Type B pancreatic cell (in vitro differentiated cells): Measurements from ENCODE around the gene DYNLRB1. TPM values are rescaled to one million over a fixed set of nuclear protein-coding genes. Genes with fewer than 3 reads are reported as not detected.

Experiments
- DNase-seq: peaks from one replicate; pipeline ENCODE4 v3.0.0; 2021; ENCODE audit warnings: mixed read lengths; ENCODE audit not compliant: unreplicated experiment; ENCODE audit errors: extremely low spot score
- H3K27ac Mint-ChIP-seq: 2 replicates; pipeline ENCODE4 v1.8.0; 2021; ENCODE audit warnings: mild to moderate bottlenecking, mixed read lengths
- H3K27me3 Mint-ChIP-seq: 2 replicates; pipeline ENCODE4 v1.8.0; 2021; ENCODE audit warnings: mixed read lengths
- H3K36me3 Mint-ChIP-seq: 2 replicates; pipeline ENCODE4 v1.8.0; 2021; ENCODE audit warnings: mixed read lengths
- H3K4me1 Mint-ChIP-seq: one replicate; pipeline ENCODE4 v1.8.0; 2021; ENCODE audit warnings: mixed read lengths; ENCODE audit not compliant: unreplicated experiment
- H3K4me3 Mint-ChIP-seq: 2 replicates; pipeline ENCODE4 v1.8.0; 2021; ENCODE audit warnings: mild to moderate bottlenecking, mixed read lengths
- H3K9me3 Mint-ChIP-seq: 2 replicates; pipeline ENCODE4 v1.8.0; 2021; ENCODE audit warnings: mixed read lengths
- CTCF ChIP-seq: fragments of 200-600 bp; sonication (generic); conservative IDR thresholded peaks from 2 replicates; pipeline ENCODE4 v1.5.0; 2021; ENCODE audit warnings: antibody characterized with exemption, mild to moderate bottlenecking
- total RNA-seq: library from RNA; stranded (reverse); gene quantifications from 2 replicates; pipeline ENCODE4 v1.2.1, GENCODE V29; 2021; ENCODE audit warnings: low replicate concordance

Gene DYNLRB1
- total RNA-seq, 1 donor from 2014 or later, result 164 TPM

DNA sequence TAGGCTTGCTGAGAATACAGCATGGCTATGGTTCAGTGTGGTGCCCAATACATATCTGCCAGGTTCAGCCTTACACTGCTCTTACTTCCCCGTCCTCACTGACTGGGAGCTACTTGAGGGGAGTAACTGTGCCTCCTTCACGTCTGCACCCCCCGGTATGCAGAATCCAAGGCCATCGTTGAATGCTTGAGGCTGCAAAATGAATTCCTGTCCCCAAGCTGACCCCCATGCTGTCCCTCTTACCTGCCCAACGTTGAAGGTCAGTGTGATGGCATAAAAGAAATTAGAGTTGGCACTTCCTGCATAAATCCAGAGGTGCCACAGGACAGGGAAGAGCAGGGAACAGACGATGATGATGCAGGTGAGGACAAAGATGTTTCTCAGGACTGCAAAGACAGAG is 58.6 kb downstream of the DYNLRB1 start:
- H3K27ac Mint-ChIP-seq, result no peak overlapping the region
- H3K4me1 Mint-ChIP-seq, result peaks cover 26% of the 10 kb centered on the region
- peak; percentile 32 for DNase-seq
- no peak for TF ChIP-seq CTCF
- H3K27me3 Mint-ChIP-seq, result no peaks in the 10 kb centered on the region
- peaks cover 40% of the 10 kb centered on the region for H3K36me3 Mint-ChIP-seq
- H3K4me3 Mint-ChIP-seq, result no peak overlapping the region
- no peaks in the 10 kb centered on the region for H3K9me3 Mint-ChIP-seq

- H3K9me3 Mint-ChIP-seq, result no peaks in the 10 kb centered on the region
- DNase-seq, result peak; percentile 47
- no peak for TF ChIP-seq CTCF
- H3K4me1 Mint-ChIP-seq, result peaks cover 23% of the 10 kb centered on the region
- no peaks in the 10 kb centered on the region for H3K27me3 Mint-ChIP-seq
- no peak overlapping the region for H3K27ac Mint-ChIP-seq
- H3K36me3 Mint-ChIP-seq, result peaks cover 40% of the 10 kb centered on the region
- no peak overlapping the region for H3K4me3 Mint-ChIP-seq
Measured at GRCh38 chr20:34575271-34575670, 59.0 kb downstream of the DYNLRB1 start.

DNA sequence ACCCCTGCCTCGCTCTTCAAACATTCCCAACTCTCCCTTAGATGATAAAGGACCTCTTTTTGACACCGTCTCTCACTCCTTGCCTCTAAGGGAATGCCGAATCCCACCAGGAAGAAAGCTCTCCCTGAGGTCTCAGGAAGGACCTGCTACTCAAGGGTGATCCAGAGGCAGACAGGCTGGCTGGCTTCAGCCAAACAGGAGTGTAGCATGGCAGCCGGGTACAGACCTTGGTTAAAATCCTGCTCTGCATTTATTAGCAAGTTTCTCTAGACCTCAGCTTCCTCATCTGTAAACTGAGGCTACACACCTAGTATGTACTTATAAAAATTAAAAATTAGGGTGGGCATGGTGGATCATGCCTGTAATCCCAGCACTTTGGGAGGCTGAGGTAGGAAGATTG is 59.5 kb downstream of the DYNLRB1 start:
- Mint-ChIP-seq H3K4me3 (no peak overlapping the region), H3K4me1 (peaks cover 20% of the 10 kb centered on the region), H3K27ac (no peak overlapping the region), H3K27me3 (no peaks in the 10 kb centered on the region), H3K9me3 (no peaks in the 10 kb centered on the region), H3K36me3 (peaks cover 40% of the 10 kb centered on the region)
- no peak for DNase-seq
- no peak for TF ChIP-seq CTCF

DNA sequence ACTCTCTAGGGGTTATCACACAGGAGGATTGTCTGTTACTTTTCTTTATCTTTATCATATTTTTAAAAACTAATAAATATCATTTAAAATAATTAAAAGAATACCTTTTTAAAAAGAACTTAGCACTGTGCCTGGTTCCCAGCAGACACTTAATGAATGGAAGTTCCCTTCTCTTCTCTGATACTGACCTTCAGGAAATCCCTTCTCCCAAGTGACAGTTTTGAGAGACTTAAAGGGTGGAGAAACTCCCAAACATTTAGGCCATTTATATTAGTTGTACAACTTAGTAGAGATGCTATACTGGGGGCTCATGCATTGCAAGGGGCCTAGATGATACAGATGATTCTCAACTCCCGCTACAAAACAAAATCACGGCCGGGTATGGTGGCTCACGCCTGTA is 60.8 kb downstream of the DYNLRB1 start:
- Mint-ChIP-seq H3K4me3 (no peak overlapping the region), H3K27me3 (no peaks in the 10 kb centered on the region), H3K4me1 (peaks cover 23% of the 10 kb centered on the region), H3K36me3 (peaks cover 35% of the 10 kb centered on the region), H3K9me3 (no peaks in the 10 kb centered on the region), H3K27ac (no peak overlapping the region)
- TF ChIP-seq CTCF, result no peak
- no peak for DNase-seq

- H3K4me1 Mint-ChIP-seq, result peaks cover 28% of the 10 kb centered on the region
- H3K36me3 Mint-ChIP-seq, result peaks cover 35% of the 10 kb centered on the region
- DNase-seq, result no peak
- H3K27ac Mint-ChIP-seq, result peak overlapping the region; percentile 89
- no peaks in the 10 kb centered on the region for H3K27me3 Mint-ChIP-seq
- H3K9me3 Mint-ChIP-seq, result no peaks in the 10 kb centered on the region
- no peak for TF ChIP-seq CTCF
- no peak overlapping the region for H3K4me3 Mint-ChIP-seq
Measured at GRCh38 chr20:34578025-34578424, 61.8 kb downstream of the DYNLRB1 start.

GRCh38 chr20:34578521-34578920 is 62.3 kb downstream of the DYNLRB1 start:
- no peak overlapping the region for H3K4me3 Mint-ChIP-seq
- no peak for TF ChIP-seq CTCF
- peak; percentile 49 for DNase-seq
- H3K27ac Mint-ChIP-seq, result peak overlapping the region; percentile 89
- H3K4me1 Mint-ChIP-seq, result peaks cover 28% of the 10 kb centered on the region
- H3K27me3 Mint-ChIP-seq, result no peaks in the 10 kb centered on the region
- H3K9me3 Mint-ChIP-seq, result no peaks in the 10 kb centered on the region
- H3K36me3 Mint-ChIP-seq, result peaks cover 32% of the 10 kb centered on the region
